NCI-H1092 treated with DMSO at 0.1 percent for 48 hours (cell line): ENCODE data around the gene FAM118B.
"Not testable (repeated sequence)": the region's sequence is repeated elsewhere in the genome, so short reads cannot be mapped to it uniquely, and the experiment has no call there.

Source experiments
- DNase-seq: peaks from one replicate; lab custom pipeline; 2025; lab: John Stamatoyannopoulos, UW

The FAM118B gene

GRCh38 chr11:126277322-126277721 is 65.7 kb downstream of the FAM118B start:
- no peak for DNase-seq

GRCh38 chr11:126277780-126278179 is 66.2 kb downstream of the FAM118B start:
- DNase-seq = no peak

GRCh38 chr11:126279191-126279590 is 67.6 kb downstream of the FAM118B start:
- DNase-seq = no peak

GRCh38 chr11:126280595-126280994 is 69.0 kb downstream of the FAM118B start:
- DNase-seq = no peak

GRCh38 chr11:126281245-126281644 is 69.7 kb downstream of the FAM118B start:
- no peak for DNase-seq

GRCh38 chr11:126281666-126282175 is 70.1 kb downstream of the FAM118B start:
- no peak for DNase-seq

- peak; percentile 56 for DNase-seq
Measured at GRCh38 chr11:126282361-126282735, 70.8 kb downstream of the FAM118B start.

GRCh38 chr11:126282736-126283591 is 71.4 kb downstream of the FAM118B start, which contains the start of gene TIRAP:
TIRAP (plus strand) TSS chr11:126283093; CDS start chr11:126290895, 7,802 bp downstream.
- peak; percentile 65 for DNase-seq

- peak; percentile 28 for DNase-seq
Measured at GRCh38 chr11:126284829-126285228, 73.2 kb downstream of the FAM118B start.

GRCh38 chr11:126288237-126288636 is 76.7 kb downstream of the FAM118B start:
- no peak for DNase-seq

GRCh38 chr11:126290887-126291286 is 79.3 kb downstream of the FAM118B start:
- no peak for DNase-seq

GRCh38 chr11:126293726-126294125 is 82.1 kb downstream of the FAM118B start:
- DNase-seq = no peak

GRCh38 chr11:126297004-126297403 is 85.4 kb downstream of the FAM118B start:
- no peak for DNase-seq

GRCh38 chr11:126303623-126304456 is 92.3 kb downstream of the FAM118B start, which contains the start of gene DCPS:
DCPS (plus strand) TSS chr11:126304060; CDS start chr11:126304081, 21 bp downstream.
- DNase-seq = peak; percentile 98

GRCh38 chr11:126304457-126305075 is 93.0 kb downstream of the FAM118B start:
- no peak for DNase-seq

- no peak for DNase-seq
Measured at GRCh38 chr11:126305699-126306098, 94.1 kb downstream of the FAM118B start.

GRCh38 chr11:126307706-126308105 is 96.1 kb downstream of the FAM118B start:
- peak; percentile 40 for DNase-seq

- no peak for DNase-seq
Measured at GRCh38 chr11:126308271-126308671, 96.7 kb downstream of the FAM118B start.

GRCh38 chr11:126308771-126309170 is 97.2 kb downstream of the FAM118B start:
- DNase-seq = not testable (repeated sequence)

- DNase-seq = peak; percentile 53
Measured at GRCh38 chr11:126310200-126310991, 98.8 kb downstream of the FAM118B start.

GRCh38 chr11:126310992-126311310 is 99.4 kb downstream of the FAM118B start:
- DNase-seq = no peak
